ENCODE data around the gene HM13. TPM values are rescaled to one million over a fixed set of nuclear protein-coding genes. Genes with fewer than 3 reads are reported as not detected.

The HM13 gene
- total and polyA plus RNA-seq, 4 donors = 57.6 to 210 (median 99.1) TPM

- Histone ChIP-seq H3K27me3 (ENCODE audit: control insufficient read depth in 4 of 4, insufficient read depth in 4 of 4, low read length in 3 of 4) (peaks cover 0 to 2% (median 0%) of the 10 kb centered on the region in 4 donors), H3K36me3 (ENCODE audit: control insufficient read depth in 4 of 4, insufficient read depth in 3 of 4, low read depth in 1 of 4, low read length in 3 of 4) (no peaks in the 10 kb centered on the region), H3K4me1 (ENCODE audit: control insufficient read depth in 4 of 4, insufficient read depth in 4 of 4, low read length in 3 of 4) (peaks cover 0 to 4% (median 0%) of the 10 kb centered on the region in 4 donors), H3K27ac (ENCODE audit: low read depth in 1 of 2, low read length in 2 of 2) (no peak overlapping the region), H3K9ac (ENCODE audit: low read depth in 1 of 2, low read length in 2 of 2) (no peak overlapping the region), H3K4me3 (ENCODE audit: low read depth in 1 of 3, low read length in 3 of 3) (no peak overlapping the region), H3K9me3 (ENCODE audit: control insufficient read depth in 4 of 4, low read length in 3 of 4) (peaks cover 0 to 5% (median 2%) of the 10 kb centered on the region in 4 donors)
- no peak for TF ChIP-seq GABPA (IDR thresholded peaks at IDR 0.05 in 1 of 2, conservative IDR thresholded peaks at IDR 0.05 in 1 of 2)
- no peak for TF ChIP-seq RAD21 (IDR thresholded peaks at IDR 0.05)
- TF ChIP-seq TAF1 (conservative IDR thresholded peaks at IDR 0.05) = no peak
- no peak for TF ChIP-seq RXRA (IDR thresholded peaks at IDR 0.05)
- no peak for TF ChIP-seq CTCF (IDR thresholded peaks at IDR 0.05; ENCODE audit: low read depth, low read length, missing input control)
- TF ChIP-seq HNF4G (IDR thresholded peaks at IDR 0.05) = no peak
- no peak for TF ChIP-seq FOXA2 (IDR thresholded peaks at IDR 0.05)
- no peak for TF ChIP-seq EGR1 (IDR thresholded peaks at IDR 0.05; ENCODE audit: low read depth in 2 of 2)
- TF ChIP-seq ZBTB33 (IDR thresholded peaks at IDR 0.05) = no peak
- TF ChIP-seq HNF4A (conservative IDR thresholded peaks at IDR 0.05) = no peak
- TF ChIP-seq FOXA1 (IDR thresholded peaks at IDR 0.05) = no peak
- TF ChIP-seq MAX (IDR thresholded peaks at IDR 0.05) = no peak
- TF ChIP-seq ATF3 (IDR thresholded peaks at IDR 0.05) = no peak
- TF ChIP-seq SP1 (IDR thresholded peaks at IDR 0.05) = no peak
- no peak for TF ChIP-seq YY1 (IDR thresholded peaks at IDR 0.05)
- no peak for TF ChIP-seq REST (IDR thresholded peaks at IDR 0.05)
- TF ChIP-seq NR2F2 (IDR thresholded peaks at IDR 0.05) = no peak
- no peak for TF ChIP-seq JUND (IDR thresholded peaks at IDR 0.05)
- WGBS = 91% methylated on average over 1 of the region's 1 CpG
- no peak for DNase-seq (ENCODE audit: low spot score)
Observed at GRCh38 chr20:31505903-31506302, 8.3 kb upstream of the HM13 start.

Data from liver (tissue), 9 donors.